Measurements from ENCODE around the gene ALG1L2.
A peak's percentile ranks its signal among the peaks of the same experiment; 100 is the strongest.
"Not testable (repeated sequence)": the region's sequence is repeated elsewhere in the genome, so short reads cannot be mapped to it uniquely, and the experiment has no call there.

Gene ALG1L2

DNA sequence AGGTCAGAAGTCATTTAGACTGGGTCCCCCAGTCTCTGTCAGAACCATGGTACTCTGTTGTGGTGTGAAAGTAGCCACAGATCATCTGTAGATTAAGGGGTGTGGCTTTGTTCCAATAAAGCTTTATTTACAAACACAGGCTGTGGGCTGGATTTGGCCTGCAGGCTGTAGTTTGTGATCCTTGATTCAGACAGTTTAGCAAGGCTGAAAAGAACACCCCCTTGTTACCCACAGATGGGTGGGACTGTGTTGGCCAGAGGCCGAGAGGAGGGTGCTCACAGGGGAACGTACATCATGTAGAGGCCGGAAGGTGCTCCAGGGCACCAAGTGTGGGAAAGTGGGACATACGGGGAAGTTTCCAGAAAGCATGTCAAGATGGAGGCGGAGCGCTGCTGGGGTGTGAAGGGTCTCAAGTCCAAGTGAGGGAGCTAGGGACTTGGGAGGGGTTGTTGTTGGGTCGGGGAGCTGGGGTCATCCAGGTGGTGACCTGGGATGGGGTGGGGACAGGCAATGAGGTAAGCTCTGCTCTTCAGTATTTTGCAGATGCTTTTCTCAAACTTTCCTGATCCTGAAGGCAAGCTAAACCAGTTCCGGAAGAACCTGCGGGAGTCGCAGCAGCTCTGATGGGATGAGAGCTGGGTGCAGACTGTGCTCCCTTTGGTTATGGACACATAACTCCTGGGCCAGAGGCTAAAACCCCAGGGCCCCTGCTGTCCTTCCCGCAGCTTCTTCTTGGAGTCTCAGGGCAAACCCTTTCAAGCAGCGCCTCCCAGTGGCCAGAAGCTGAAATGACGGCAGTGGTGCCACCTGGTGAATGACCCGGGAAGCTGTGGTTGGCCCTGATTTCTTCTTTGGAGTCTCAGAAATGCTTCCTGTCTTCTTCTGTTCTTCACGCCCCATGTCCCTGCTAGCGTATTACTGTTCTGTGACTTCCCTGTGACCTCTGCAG, 16.3 kb downstream of the ALG1L2 start:
- TF ChIP-seq, protein P1, sequence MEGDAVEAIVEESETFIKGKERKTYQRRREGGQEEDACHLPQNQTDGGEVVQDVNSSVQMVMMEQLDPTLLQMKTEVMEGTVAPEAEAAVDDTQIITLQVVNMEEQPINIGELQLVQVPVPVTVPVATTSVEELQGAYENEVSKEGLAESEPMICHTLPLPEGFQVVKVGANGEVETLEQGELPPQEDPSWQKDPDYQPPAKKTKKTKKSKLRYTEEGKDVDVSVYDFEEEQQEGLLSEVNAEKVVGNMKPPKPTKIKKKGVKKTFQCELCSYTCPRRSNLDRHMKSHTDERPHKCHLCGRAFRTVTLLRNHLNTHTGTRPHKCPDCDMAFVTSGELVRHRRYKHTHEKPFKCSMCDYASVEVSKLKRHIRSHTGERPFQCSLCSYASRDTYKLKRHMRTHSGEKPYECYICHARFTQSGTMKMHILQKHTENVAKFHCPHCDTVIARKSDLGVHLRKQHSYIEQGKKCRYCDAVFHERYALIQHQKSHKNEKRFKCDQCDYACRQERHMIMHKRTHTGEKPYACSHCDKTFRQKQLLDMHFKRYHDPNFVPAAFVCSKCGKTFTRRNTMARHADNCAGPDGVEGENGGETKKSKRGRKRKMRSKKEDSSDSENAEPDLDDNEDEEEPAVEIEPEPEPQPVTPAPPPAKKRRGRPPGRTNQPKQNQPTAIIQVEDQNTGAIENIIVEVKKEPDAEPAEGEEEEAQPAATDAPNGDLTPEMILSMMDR (conservative IDR thresholded peaks at IDR 0.05; ENCODE audit: low read depth, low read length), result peak; percentile 69; the same call in 1 of the 2 replicates
- H3K9ac ChIP-seq; H2AFZ ChIP-seq (ENCODE audit: low read depth); H3K36me3 ChIP-seq (ENCODE audit: insufficient read depth); H4K20me1 ChIP-seq (ENCODE audit: insufficient read depth); H3K4me3 ChIP-seq (IDR thresholded peaks at IDR 0.05; ENCODE audit: insufficient read depth, low read depth, low read length); H3K27me3 ChIP-seq (ENCODE audit: insufficient read depth, low read depth); H3K79me2 ChIP-seq (ENCODE audit: insufficient read depth, low read depth): not testable (repeated sequence)
- H3K27ac ChIP-seq, result 0 out of 2 replicates have a peak overlapping the region, but pooled peaks have one; percentile 35
- H3K4me2 ChIP-seq, result peak overlapping the region; percentile 42; the same call in 1 of the 2 replicates
- H3K4me1 ChIP-seq (ENCODE audit: low read depth, poor library complexity, severe bottlenecking), result peaks cover 42% of the 10 kb centered on the region

DNA sequence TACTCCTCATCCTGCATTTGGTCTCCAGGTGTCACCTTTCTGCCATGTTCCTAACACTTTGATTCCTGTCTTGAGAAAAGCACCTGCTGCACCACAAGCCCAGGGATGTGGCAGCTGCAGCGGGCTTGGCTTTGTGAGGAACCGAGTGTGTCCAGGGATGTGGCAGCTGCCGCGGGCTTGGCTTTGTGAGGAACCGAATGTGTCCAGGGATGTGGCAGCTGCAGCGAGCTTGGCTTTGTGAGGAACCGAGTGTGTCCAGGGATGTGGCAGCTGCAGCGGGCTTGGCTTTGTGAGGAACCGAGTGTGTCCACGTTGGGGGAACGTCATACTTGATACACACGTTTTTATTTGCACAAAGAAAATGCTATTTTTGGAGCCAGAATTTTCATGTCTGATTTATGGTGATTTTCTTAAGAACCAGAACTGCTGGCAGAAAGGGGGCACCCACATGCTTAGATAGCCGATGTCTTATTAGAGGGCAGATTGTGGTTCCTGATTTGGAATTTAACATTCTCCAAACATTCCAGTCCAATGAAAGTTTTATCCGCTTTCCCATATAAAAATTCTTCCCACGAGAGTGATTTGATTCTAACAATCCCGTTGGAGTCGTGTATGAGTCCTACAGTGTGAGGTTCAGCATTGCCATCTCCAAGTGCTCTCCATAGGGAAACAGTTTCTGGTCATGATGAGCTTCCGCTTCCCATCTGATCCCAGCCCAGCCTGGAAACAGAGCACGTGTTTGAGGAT, 17.2 kb downstream of the ALG1L2 start:
- peak overlapping the region; percentile 29; the same call in 1 of the 2 replicates for H3K4me2 ChIP-seq
- not testable (repeated sequence) for H3K27ac ChIP-seq; H3K79me2 ChIP-seq (ENCODE audit: insufficient read depth, low read depth); H2AFZ ChIP-seq (ENCODE audit: low read depth); H3K27me3 ChIP-seq (ENCODE audit: insufficient read depth, low read depth); H3K36me3 ChIP-seq (ENCODE audit: insufficient read depth); H3K4me3 ChIP-seq (IDR thresholded peaks at IDR 0.05; ENCODE audit: insufficient read depth, low read depth, low read length); H4K20me1 ChIP-seq (ENCODE audit: insufficient read depth); H3K9ac ChIP-seq
- peaks cover 36% of the 10 kb centered on the region for H3K4me1 ChIP-seq (ENCODE audit: low read depth, poor library complexity, severe bottlenecking)

DNA sequence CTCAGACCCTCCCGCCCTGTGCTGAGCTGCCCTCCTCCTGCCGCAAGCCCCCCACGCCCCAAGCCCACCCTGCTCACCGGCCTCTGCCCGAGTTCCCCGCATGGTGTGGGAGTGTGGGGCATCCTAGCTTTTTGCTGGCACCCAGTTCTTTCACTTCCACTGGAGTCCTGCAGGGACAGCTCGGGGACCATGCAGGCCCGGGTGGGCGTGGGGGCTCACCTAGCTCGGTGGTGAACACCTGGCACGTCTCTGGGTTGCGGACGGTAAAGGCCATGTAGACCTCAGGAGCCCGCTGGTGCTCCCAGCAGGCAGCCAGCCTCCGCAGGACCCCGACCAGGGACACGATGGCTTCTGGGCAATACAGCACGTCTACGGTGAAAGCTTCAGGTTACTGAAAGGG, 20.9 kb downstream of the ALG1L2 start:
- not testable (repeated sequence) for H3K27me3 ChIP-seq (ENCODE audit: insufficient read depth, low read depth); H3K79me2 ChIP-seq (ENCODE audit: insufficient read depth, low read depth); H2AFZ ChIP-seq (ENCODE audit: low read depth); H3K4me3 ChIP-seq (IDR thresholded peaks at IDR 0.05; ENCODE audit: insufficient read depth, low read depth, low read length); H3K27ac ChIP-seq; H3K36me3 ChIP-seq (ENCODE audit: insufficient read depth); H4K20me1 ChIP-seq (ENCODE audit: insufficient read depth); H3K9ac ChIP-seq; H3K4me2 ChIP-seq
- peaks cover 19% of the 10 kb centered on the region for H3K4me1 ChIP-seq (ENCODE audit: low read depth, poor library complexity, severe bottlenecking)

DNA sequence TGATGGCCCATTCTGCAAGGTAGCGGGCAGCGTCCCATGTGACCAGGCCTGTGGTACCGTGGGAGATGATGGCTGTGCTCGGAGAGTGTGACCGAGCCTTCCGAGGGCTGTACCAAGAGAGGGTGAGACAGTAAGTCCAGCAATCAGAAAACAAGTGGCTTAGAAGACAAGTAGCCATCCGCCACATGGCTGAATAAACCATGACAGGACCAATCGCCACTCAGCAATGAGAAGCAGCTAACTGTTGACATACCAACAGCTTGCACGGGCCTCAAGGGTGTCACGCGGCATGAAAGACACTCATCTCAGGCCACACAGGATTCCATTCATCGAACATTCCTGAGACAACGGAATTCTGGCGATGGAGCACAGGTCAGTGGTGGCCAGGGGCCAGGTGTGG, 22.6 kb downstream of the ALG1L2 start:
- H3K27ac ChIP-seq; H3K79me2 ChIP-seq (ENCODE audit: insufficient read depth, low read depth); H4K20me1 ChIP-seq (ENCODE audit: insufficient read depth); H3K4me2 ChIP-seq; H3K4me1 ChIP-seq (ENCODE audit: low read depth, poor library complexity, severe bottlenecking); H3K4me3 ChIP-seq (IDR thresholded peaks at IDR 0.05; ENCODE audit: insufficient read depth, low read depth, low read length); H2AFZ ChIP-seq (ENCODE audit: low read depth); H3K27me3 ChIP-seq (ENCODE audit: insufficient read depth, low read depth); H3K36me3 ChIP-seq (ENCODE audit: insufficient read depth); H3K9ac ChIP-seq: not testable (repeated sequence)

DNA sequence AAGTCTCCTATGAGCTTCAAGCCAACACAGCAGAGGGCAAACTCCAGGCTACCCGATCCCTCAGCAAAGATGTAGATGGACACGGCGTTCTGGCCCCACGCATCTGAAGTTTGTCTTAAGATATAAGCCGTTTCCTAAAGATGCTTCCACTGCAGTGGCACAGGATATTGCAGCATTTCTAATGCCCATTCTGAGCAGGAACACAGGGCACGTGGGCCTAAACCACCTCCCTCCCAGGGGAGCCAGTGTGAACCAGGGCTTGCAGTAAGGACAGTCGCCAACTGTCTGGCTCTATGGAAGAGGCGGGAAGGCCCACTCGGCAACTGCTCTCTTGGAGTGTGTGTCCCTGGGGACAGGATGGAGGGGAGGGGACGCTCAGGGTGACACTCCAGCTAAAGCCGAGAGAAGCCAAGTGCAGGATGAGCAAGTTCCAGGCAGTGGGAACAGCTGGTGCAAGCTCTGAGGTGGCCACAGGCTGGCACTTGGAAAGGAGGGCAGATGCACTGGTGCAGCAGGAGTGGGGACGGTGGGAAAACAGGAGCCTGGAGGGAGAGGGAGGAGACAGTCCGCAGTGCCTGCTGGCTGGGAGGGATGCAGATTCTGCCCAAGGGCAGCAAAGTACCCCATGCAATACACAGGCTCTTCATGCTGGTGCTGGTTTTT, 25.8 kb downstream of the ALG1L2 start:
- H3K4me3 ChIP-seq (IDR thresholded peaks at IDR 0.05; ENCODE audit: insufficient read depth, low read depth, low read length); H3K27me3 ChIP-seq (ENCODE audit: insufficient read depth, low read depth); H3K4me2 ChIP-seq; H3K27ac ChIP-seq; H4K20me1 ChIP-seq (ENCODE audit: insufficient read depth); H2AFZ ChIP-seq (ENCODE audit: low read depth); H3K9ac ChIP-seq; H3K36me3 ChIP-seq (ENCODE audit: insufficient read depth): not testable (repeated sequence)
- Histone ChIP-seq H3K79me2 (ENCODE audit: insufficient read depth, low read depth) (peaks cover 24% of the 10 kb centered on the region), H3K4me1 (ENCODE audit: low read depth, poor library complexity, severe bottlenecking) (peaks cover 18% of the 10 kb centered on the region)

DNA sequence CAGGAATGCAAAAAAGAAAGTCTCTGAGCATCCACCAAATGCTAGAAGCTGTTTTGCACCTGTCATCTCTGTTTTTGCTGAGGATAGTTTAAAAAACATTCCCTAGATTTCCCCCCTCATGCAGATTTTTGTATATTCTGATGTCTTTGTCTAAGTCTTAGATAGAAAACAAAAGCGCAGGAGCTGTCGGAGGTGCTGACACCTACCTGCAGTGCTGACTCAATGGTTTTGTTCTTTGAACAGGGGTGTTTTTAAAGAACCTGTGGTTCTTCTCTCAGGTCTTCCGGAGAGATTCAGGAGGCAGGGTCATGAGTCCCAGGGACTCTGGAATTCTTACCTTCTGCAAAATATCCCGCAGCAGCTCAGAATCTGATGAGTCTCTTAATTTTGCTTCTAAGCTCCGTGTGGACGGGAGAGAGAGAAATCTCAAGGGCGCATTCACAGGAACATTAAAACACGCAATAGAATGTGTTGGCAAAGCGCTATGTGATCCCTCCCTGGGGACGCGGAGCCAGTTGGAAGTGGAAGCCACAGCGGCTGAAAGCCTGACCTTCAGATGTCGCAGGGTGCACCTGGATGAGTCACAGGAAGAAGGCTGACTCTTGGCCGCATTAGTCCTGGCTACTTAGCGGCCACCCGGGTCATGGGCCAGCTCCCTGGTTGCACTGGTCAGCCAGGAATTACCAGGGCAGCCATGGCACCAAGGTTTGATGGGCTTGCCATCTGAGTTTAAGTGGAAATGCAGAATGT, 27.4 kb downstream of the ALG1L2 start:
- H3K9ac ChIP-seq; H3K36me3 ChIP-seq (ENCODE audit: insufficient read depth); H4K20me1 ChIP-seq (ENCODE audit: insufficient read depth); H3K4me3 ChIP-seq (IDR thresholded peaks at IDR 0.05; ENCODE audit: insufficient read depth, low read depth, low read length); H3K4me2 ChIP-seq; H2AFZ ChIP-seq (ENCODE audit: low read depth); H3K27ac ChIP-seq; H3K27me3 ChIP-seq (ENCODE audit: insufficient read depth, low read depth): not testable (repeated sequence)
- peaks cover 18% of the 10 kb centered on the region for H3K4me1 ChIP-seq (ENCODE audit: low read depth, poor library complexity, severe bottlenecking)
- H3K79me2 ChIP-seq (ENCODE audit: insufficient read depth, low read depth), result peaks cover 24% of the 10 kb centered on the region

DNA sequence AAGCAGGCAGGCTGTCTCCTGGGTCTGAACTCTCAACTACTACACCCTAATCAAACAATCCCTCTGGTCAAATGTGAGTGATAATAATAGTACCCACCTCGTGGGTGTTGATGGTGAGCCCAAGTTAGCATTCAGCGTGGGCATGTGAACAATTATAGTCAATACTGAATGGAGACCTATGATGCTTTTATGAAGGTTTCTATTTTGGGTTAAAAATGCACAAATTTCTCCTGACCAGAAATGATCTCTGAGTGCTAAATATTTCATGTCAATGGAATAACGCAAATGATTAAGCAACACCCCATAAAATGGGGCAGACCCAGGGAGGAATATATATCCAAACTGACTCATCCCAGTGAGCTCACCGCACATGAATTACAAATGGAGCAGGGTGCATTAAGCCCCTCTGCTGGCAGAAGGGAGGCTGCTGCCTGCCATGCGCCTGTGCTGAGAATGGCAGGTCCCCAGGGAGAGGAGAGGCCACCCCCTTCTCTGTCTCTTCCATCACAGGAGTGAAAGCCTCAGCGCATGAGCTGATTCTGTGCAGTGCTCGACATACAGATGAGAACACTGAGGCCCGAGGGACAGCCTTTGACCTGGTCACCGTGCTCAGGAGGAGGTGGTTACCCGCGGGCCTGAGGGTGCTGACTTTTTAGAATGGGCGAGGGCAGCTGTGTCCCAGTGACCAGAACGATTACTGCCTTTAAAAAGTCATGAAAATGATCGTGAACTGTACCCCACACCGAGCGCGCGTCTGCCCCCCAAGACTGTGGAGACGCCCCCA, 28.9 kb downstream of the ALG1L2 start:
- H3K4me3 ChIP-seq (IDR thresholded peaks at IDR 0.05; ENCODE audit: insufficient read depth, low read depth, low read length); H4K20me1 ChIP-seq (ENCODE audit: insufficient read depth); H3K27me3 ChIP-seq (ENCODE audit: insufficient read depth, low read depth); H3K36me3 ChIP-seq (ENCODE audit: insufficient read depth): not testable (repeated sequence)
- peak overlapping the region; percentile 86 for H3K4me2 ChIP-seq
- peak overlapping the region; percentile 70 for H3K9ac ChIP-seq
- peak overlapping the region; percentile 59 for H2AFZ ChIP-seq (ENCODE audit: low read depth)
- peaks cover 24% of the 10 kb centered on the region for H3K79me2 ChIP-seq (ENCODE audit: insufficient read depth, low read depth)
- H3K27ac ChIP-seq, result peak overlapping the region; percentile 64
- peaks cover 18% of the 10 kb centered on the region for H3K4me1 ChIP-seq (ENCODE audit: low read depth, poor library complexity, severe bottlenecking)

Data from KMS-11 (cell line).